Naive thymus-derived CD4-positive, alpha-beta T cell (primary cell): ENCODE data around the gene BDH2. TPM values are rescaled to one million over a fixed set of nuclear protein-coding genes. Genes with fewer than 3 reads are reported as not detected.

Experiments
- polyA plus RNA-seq, 2 donors: library from polyadenylated mRNA; unstranded; fragments of 300-500 nt; fragmentation: Illumina TruSeq; gene quantifications; one replicate each; pipeline ENCODE4 v1.2.3, GENCODE V29; 2021
- total RNA-seq, 6 experiments: library from RNA in 5 of 6; stranded (reverse) in 5 of 6; gene quantifications; 1 replicate in 5 of 6; 2 replicates in 1 of 6; pipeline ENCODE4 v1.2.3 and lab custom pipeline; 2021 to 2026

The BDH2 gene
- total and polyA plus RNA-seq, 7 experiments from 2014 or later = 8.4 to 41.0 (median 20.7) TPM

Other genes with a start within 250 kb of the BDH2 start
- 10 to 100 TPM; 11.4 to 50.3 (median 13.4) TPM for gene CISD2, start 230.8 kb downstream of the BDH2 start, total RNA-seq
- gene CISD2, start 230.8 kb downstream of the BDH2 start, polyA plus RNA-seq = 10 to 100 TPM; 14.6 to 26.0 TPM
- 1 to 10 TPM; 1.4 to 7.2 (median 3.9) TPM for gene SLC9B1, start 80.1 kb downstream of the BDH2 start, total RNA-seq
- 1 to 10 TPM; 1.7 to 3.4 TPM for gene SLC9B1, start 80.1 kb downstream of the BDH2 start, polyA plus RNA-seq
- 10 to 100 TPM; 15.9 to 26.3 (median 20.1) TPM for gene SLC9B2, start 23.1 kb downstream of the BDH2 start, total RNA-seq
- 10 to 100 TPM; 12.7 to 14.4 TPM for gene SLC9B2, start 23.1 kb downstream of the BDH2 start, polyA plus RNA-seq
- gene CENPE, start 98.5 kb upstream of the BDH2 start, total RNA-seq = 10 to 100 TPM in 1 of 5 experiments, 1 to 10 TPM in 4; 1.1 to 35.8 (median 1.5) TPM
- under 1 TPM; 0.10 to 0.28 TPM for gene CENPE, start 98.5 kb upstream of the BDH2 start, polyA plus RNA-seq